Measurements from ENCODE around the gene PBX3. TPM values are rescaled to one million over a fixed set of nuclear protein-coding genes. Genes with fewer than 3 reads are reported as not detected.

The PBX3 gene
- total RNA-seq, 3 donors from 2014 or later (not counting 1 experiment from before 2014, with no cell fraction given) = 42.1 to 46.9 (median 44.6) TPM

- Histone ChIP-seq H3K36me3 (ENCODE audit: control insufficient read depth, insufficient read depth, low read length) (no peaks in the 10 kb centered on the region), H3K27ac (ENCODE audit: low read length) (no peak overlapping the region), H3K4me1 (ENCODE audit: control insufficient read depth, insufficient read depth, low read length) (no peaks in the 10 kb centered on the region), H3K9me3 (ENCODE audit: control insufficient read depth, insufficient read depth, low read length) (no peaks in the 10 kb centered on the region), H3K4me3 (ENCODE audit: low read length) (no peak overlapping the region), H3K27me3 (ENCODE audit: control insufficient read depth, insufficient read depth, low read length) (no peaks in the 10 kb centered on the region)
- TF ChIP-seq CTCF (IDR thresholded peaks at IDR 0.05) = no peak
- no peaks in the 10 kb centered on the region for H3K4me1 Mint-ChIP-seq
- no peaks in the 10 kb centered on the region for H3K36me3 Mint-ChIP-seq
- no peaks in the 10 kb centered on the region for H3K9me3 Mint-ChIP-seq
- no peak overlapping the region for H3K27ac Mint-ChIP-seq
- intact Hi-C loops (cut with micrococcal nuclease) = no loop called here
- WGBS (ENCODE audit: insufficient coverage) = 76% methylated on average over 9 of the region's 12 CpGs
- no peak for DNase-seq
- peaks cover 6% of the 10 kb centered on the region in 2 donors for H3K27me3 Mint-ChIP-seq (ENCODE audit: low read depth in 2 of 2)
- no peak overlapping the region for H3K4me3 Mint-ChIP-seq
- ATAC-seq = no peak
Observed at GRCh38 chr9:126014726-126015125, 267.6 kb downstream of the PBX3 start.

GRCh38 chr9:126015424-126015823 is 268.3 kb downstream of the PBX3 start:
- H3K4me1 ChIP-seq (ENCODE audit: control insufficient read depth, insufficient read depth, low read length) = no peaks in the 10 kb centered on the region
- no peaks in the 10 kb centered on the region for H3K9me3 ChIP-seq (ENCODE audit: control insufficient read depth, insufficient read depth, low read length)
- WGBS (ENCODE audit: insufficient coverage) = 92% methylated on average over 17 of the region's 17 CpGs
- H3K27me3 Mint-ChIP-seq (ENCODE audit: low read depth in 2 of 2) = peaks cover 6% of the 10 kb centered on the region in 2 donors
- H3K9me3 Mint-ChIP-seq = no peaks in the 10 kb centered on the region
- intact Hi-C loops (cut with micrococcal nuclease) = no loop called here
- ATAC-seq (no peak), DNase-seq (no peak)
- H3K27ac ChIP-seq (ENCODE audit: low read length) = no peak overlapping the region
- TF ChIP-seq CTCF (IDR thresholded peaks at IDR 0.05) = no peak
- no peak overlapping the region for H3K4me3 ChIP-seq (ENCODE audit: low read length)
- no peak overlapping the region for H3K27ac Mint-ChIP-seq
- no peaks in the 10 kb centered on the region for H3K36me3 ChIP-seq (ENCODE audit: control insufficient read depth, insufficient read depth, low read length)
- no peak overlapping the region for H3K4me3 Mint-ChIP-seq
- H3K36me3 Mint-ChIP-seq = no peaks in the 10 kb centered on the region
- H3K27me3 ChIP-seq (ENCODE audit: control insufficient read depth, insufficient read depth, low read length) = no peaks in the 10 kb centered on the region
- no peaks in the 10 kb centered on the region for H3K4me1 Mint-ChIP-seq

GRCh38 chr9:126016579-126017290 is 269.6 kb downstream of the PBX3 start:
- ATAC-seq (no peak), DNase-seq (no peak)
- no peak overlapping the region for H3K4me3 ChIP-seq (ENCODE audit: low read length)
- no peaks in the 10 kb centered on the region for H3K27me3 ChIP-seq (ENCODE audit: control insufficient read depth, insufficient read depth, low read length)
- H3K9me3 Mint-ChIP-seq = no peaks in the 10 kb centered on the region
- H3K27ac ChIP-seq (ENCODE audit: low read length) = no peak overlapping the region
- H3K9me3 ChIP-seq (ENCODE audit: control insufficient read depth, insufficient read depth, low read length) = no peaks in the 10 kb centered on the region
- H3K4me3 Mint-ChIP-seq = no peak overlapping the region
- intact Hi-C loops (cut with micrococcal nuclease) = no loop called here
- H3K36me3 Mint-ChIP-seq = no peaks in the 10 kb centered on the region
- H3K36me3 ChIP-seq (ENCODE audit: control insufficient read depth, insufficient read depth, low read length) = no peaks in the 10 kb centered on the region
- 90% methylated on average over 24 of the region's 24 CpGs for WGBS (ENCODE audit: insufficient coverage)
- H3K27me3 Mint-ChIP-seq (ENCODE audit: low read depth in 2 of 2) = peaks cover 8 to 10% of the 10 kb centered on the region in 2 donors
- TF ChIP-seq CTCF (IDR thresholded peaks at IDR 0.05) = no peak
- H3K4me1 Mint-ChIP-seq = no peaks in the 10 kb centered on the region
- H3K4me1 ChIP-seq (ENCODE audit: control insufficient read depth, insufficient read depth, low read length) = no peaks in the 10 kb centered on the region
- H3K27ac Mint-ChIP-seq = no peak overlapping the region

Other genes starting within 250 kb of the PBX3 start
- gene MAPKAP1, start 40.2 kb upstream of the PBX3 start, total RNA-seq = 10 to 100 TPM; 51.1 to 73.0 (median 58.8) TPM

Data from natural killer cell (primary cell).